Keratinocyte (primary cell): ENCODE data around the gene CACUL1. TPM values are rescaled to one million over a fixed set of nuclear protein-coding genes. Genes with fewer than 3 reads are reported as not detected.

Source experiments
- DNase-seq: peaks from one replicate; pipeline ENCODE4 v3.0.0-alpha.2; 2011; ENCODE audit warnings: low read depth, missing footprints, low spot score
- FAIRE-seq: peaks from 2 replicates; lab custom pipeline; 2011; peaks lifted over from hg19 to GRCh38; lab: Jason Lieb, UNC
- H2AFZ ChIP-seq: 2 replicates; pipeline ENCODE4 v1.6.0; 2012; ENCODE audit warnings: low read length, control low read depth, inconsistent platforms; ENCODE audit not compliant: control insufficient read depth
- H3K27ac ChIP-seq: 2 replicates; pipeline ENCODE4 v1.5.1; 2011; ENCODE audit warnings: low read length; ENCODE audit not compliant: control insufficient read depth, insufficient read depth
- H3K27me3 ChIP-seq: 3 replicates; pipeline ENCODE4 v1.6.0; 2011; ENCODE audit warnings: low read length; ENCODE audit not compliant: control insufficient read depth, insufficient read depth; ENCODE audit errors: extremely low read depth
- H3K36me3 ChIP-seq, 2 experiments: 2 replicates in 1 of 2; 3 replicates in 1 of 2; pipeline ENCODE4 v1.5.1; 2011; ENCODE audit warnings: low read length in 2 of 2, mild to moderate bottlenecking in 1 of 2; ENCODE audit not compliant: control insufficient read depth in 2 of 2, insufficient read depth in 2 of 2; ENCODE audit errors: extremely low read depth in 1 of 2
- H3K4me1 ChIP-seq: 3 replicates; pipeline ENCODE4 v1.5.1; 2011; ENCODE audit warnings: low read length; ENCODE audit not compliant: control insufficient read depth, insufficient read depth; ENCODE audit errors: extremely low read depth
- H3K4me2 ChIP-seq: 3 replicates; pipeline ENCODE4 v1.6.0; 2011; ENCODE audit warnings: low read depth, low read length; ENCODE audit not compliant: control insufficient read depth, insufficient read depth; ENCODE audit errors: extremely low read depth
- H3K4me3 ChIP-seq, 3 experiments: fragments of 200-600 bp in 1 of 3; sonication (generic) in 1 of 3; 2 replicates in 2 of 3; 3 replicates in 1 of 3; pipeline ENCODE4 v1.5.1; 2011 to 2016; ENCODE audit warnings: low read length in 3 of 3, mild to moderate bottlenecking in 3 of 3, control low read depth in 2 of 3, inconsistent platforms in 1 of 3, low read depth in 1 of 3, mixed read lengths in 1 of 3, mixed run types in 1 of 3, moderate library complexity in 1 of 3; ENCODE audit not compliant: control insufficient read depth in 2 of 3, insufficient read depth in 2 of 3; ENCODE audit errors: extremely low read depth in 1 of 3
- H3K79me2 ChIP-seq: 2 replicates; pipeline ENCODE4 v1.6.0; 2012; ENCODE audit warnings: low read length; ENCODE audit not compliant: control insufficient read depth, insufficient read depth
- H3K9ac ChIP-seq: 3 replicates; pipeline ENCODE4 v1.6.0; 2011; ENCODE audit warnings: low read length; ENCODE audit not compliant: control insufficient read depth, insufficient read depth; ENCODE audit errors: extremely low read depth
- H3K9me1 ChIP-seq: 3 replicates; pipeline ENCODE4 v1.6.0; 2011; ENCODE audit warnings: low read length; ENCODE audit not compliant: control insufficient read depth, insufficient read depth; ENCODE audit errors: extremely low read depth
- H3K9me3 ChIP-seq: 2 replicates; pipeline ENCODE4 v1.5.1; 2012; ENCODE audit warnings: low read depth, low read length; ENCODE audit not compliant: control insufficient read depth
- H4K20me1 ChIP-seq: 3 replicates; pipeline ENCODE4 v1.6.0; 2011; ENCODE audit warnings: low read length; ENCODE audit not compliant: control insufficient read depth, insufficient read depth; ENCODE audit errors: extremely low read depth
- EZH2 ChIP-seq: IDR thresholded peaks from one replicate; pipeline ENCODE4 v1.6.1; 2012; ENCODE audit warnings: inconsistent platforms, mild to moderate bottlenecking, low read length, moderate library complexity
- dilution Hi-C: fragments of 300-500 bp; cut with MboI; formaldehyde crosslinking; loops from one replicate; pipeline ENCODE4 v1.7.0; 2020; ENCODE audit warnings: low sequenced_read_pairs; ENCODE audit not compliant: extremely low pct_ligation_motif_present
- polyA plus RNA-seq, 5 experiments: library from polyadenylated mRNA; depleted of rRNA in 3 of 5; stranded (reverse) in 3 of 5; stranded (forward) in 1 of 5; unstranded in 1 of 5; fragments of >200 nt; gene quantifications; 1 replicate in 1 of 5; 2 replicates in 3 of 5; 3 replicates in 1 of 5; pipeline versions ENCODE4 v1.2.1 to v1.2.3, GENCODE V29; 2011 to 2012; ENCODE audit warnings: missing spikeins in 2 of 5, low read depth in 1 of 5, low replicate concordance in 1 of 5
- TF ChIP-seq, protein P1 (sequence below), 3 experiments: IDR thresholded peaks in 1 of 3; conservative IDR thresholded peaks in 1 of 3; optimal IDR thresholded peaks in 1 of 3; 2 replicates in 2 of 3; 3 replicates in 1 of 3; pipeline versions ENCODE3 to v1.5.1; 2011; ENCODE audit warnings: low read length in 3 of 3, mild to moderate bottlenecking in 3 of 3, moderate library complexity in 2 of 3, control low read depth in 1 of 3, inconsistent platforms in 1 of 3; ENCODE audit not compliant: insufficient read depth in 2 of 3; ENCODE audit errors: extremely low read depth in 1 of 3

The CACUL1 gene
- polyA plus RNA-seq, 1 donor (not counting 4 experiments of a cell fraction or from before 2014, with no cell fraction given): 36.5 TPM

GRCh38 chr10:118687472-118687871, 67.3 kb downstream of the CACUL1 start:
- peaks cover 13 to 22% of the 10 kb centered on the region in 2 experiments for H3K36me3 ChIP-seq
- no peak overlapping the region for H3K9ac ChIP-seq
- H3K79me2 ChIP-seq: no peaks in the 10 kb centered on the region
- H3K4me1 ChIP-seq: no peaks in the 10 kb centered on the region
- no peaks in the 10 kb centered on the region for H3K27me3 ChIP-seq
- no peak overlapping the region for H2AFZ ChIP-seq
- dilution Hi-C loops: no loop called here
- DNase-seq (no peak), FAIRE-seq (no peak)
- H3K4me2 ChIP-seq: no peak overlapping the region
- H3K9me3 ChIP-seq: no peaks in the 10 kb centered on the region
- no peak overlapping the region for H3K27ac ChIP-seq
- H3K9me1 ChIP-seq: no peaks in the 10 kb centered on the region
- no peaks in the 10 kb centered on the region for H4K20me1 ChIP-seq
- no peak for TF ChIP-seq EZH2
- TF ChIP-seq, protein P1, sequence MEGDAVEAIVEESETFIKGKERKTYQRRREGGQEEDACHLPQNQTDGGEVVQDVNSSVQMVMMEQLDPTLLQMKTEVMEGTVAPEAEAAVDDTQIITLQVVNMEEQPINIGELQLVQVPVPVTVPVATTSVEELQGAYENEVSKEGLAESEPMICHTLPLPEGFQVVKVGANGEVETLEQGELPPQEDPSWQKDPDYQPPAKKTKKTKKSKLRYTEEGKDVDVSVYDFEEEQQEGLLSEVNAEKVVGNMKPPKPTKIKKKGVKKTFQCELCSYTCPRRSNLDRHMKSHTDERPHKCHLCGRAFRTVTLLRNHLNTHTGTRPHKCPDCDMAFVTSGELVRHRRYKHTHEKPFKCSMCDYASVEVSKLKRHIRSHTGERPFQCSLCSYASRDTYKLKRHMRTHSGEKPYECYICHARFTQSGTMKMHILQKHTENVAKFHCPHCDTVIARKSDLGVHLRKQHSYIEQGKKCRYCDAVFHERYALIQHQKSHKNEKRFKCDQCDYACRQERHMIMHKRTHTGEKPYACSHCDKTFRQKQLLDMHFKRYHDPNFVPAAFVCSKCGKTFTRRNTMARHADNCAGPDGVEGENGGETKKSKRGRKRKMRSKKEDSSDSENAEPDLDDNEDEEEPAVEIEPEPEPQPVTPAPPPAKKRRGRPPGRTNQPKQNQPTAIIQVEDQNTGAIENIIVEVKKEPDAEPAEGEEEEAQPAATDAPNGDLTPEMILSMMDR (optimal IDR thresholded peaks at IDR 0.05 in 1 of 3, IDR thresholded peaks at IDR 0.05 in 1 of 3, conservative IDR thresholded peaks at IDR 0.05 in 1 of 3; ENCODE audit: extremely low read depth in 1 of 3, insufficient read depth in 2 of 3, low read length in 3 of 3): no peak
- no peak overlapping the region for H3K4me3 ChIP-seq

- H2AFZ ChIP-seq: no peak overlapping the region
- dilution Hi-C loops: no loop called here
- H3K9me1 ChIP-seq: no peaks in the 10 kb centered on the region
- H3K4me2 ChIP-seq: no peak overlapping the region
- no peak overlapping the region for H3K4me3 ChIP-seq
- H3K9me3 ChIP-seq: no peaks in the 10 kb centered on the region
- no peak overlapping the region for H3K27ac ChIP-seq
- TF ChIP-seq EZH2: no peak
- TF ChIP-seq, protein P1 (optimal IDR thresholded peaks at IDR 0.05 in 1 of 3, IDR thresholded peaks at IDR 0.05 in 1 of 3, conservative IDR thresholded peaks at IDR 0.05 in 1 of 3; ENCODE audit: extremely low read depth in 1 of 3, insufficient read depth in 2 of 3, low read length in 3 of 3): no peak
- H3K4me1 ChIP-seq: no peaks in the 10 kb centered on the region
- H3K36me3 ChIP-seq: peaks cover 16 to 23% of the 10 kb centered on the region in 2 experiments
- no peaks in the 10 kb centered on the region for H3K27me3 ChIP-seq
- DNase-seq (no peak), FAIRE-seq (no peak)
- H4K20me1 ChIP-seq: no peaks in the 10 kb centered on the region
- H3K79me2 ChIP-seq: no peaks in the 10 kb centered on the region
- no peak overlapping the region for H3K9ac ChIP-seq
Measured at GRCh38 chr10:118682533-118682932, 72.2 kb downstream of the CACUL1 start.
